SK-MEL-5 (cell line): ENCODE measurements around the gene AZU1. TPM values are rescaled to one million over a fixed set of nuclear protein-coding genes. Genes with fewer than 3 reads are reported as not detected.
A peak's percentile ranks its signal among the peaks of the same experiment; 100 is the strongest.

Experiments
- DNase-seq: peaks from one replicate; pipeline ENCODE4 v3.0.0-alpha.2; 2016; ENCODE audit warnings: low read depth, low spot score
- in situ Hi-C: cut with HindIII; loops from 2 replicates; pipeline ENCODE4 v1.10.0; 2016; ENCODE audit warnings: low sequenced_read_pairs, high pct_unique_total_duplicates, low pct_unique_long_range_greater_than_20kb
- total RNA-seq: library from RNA; depleted of rRNA; stranded (reverse); fragments of >200 nt; shearing (Covaris generic); gene quantifications from 2 replicates; pipeline ENCODE4 v1.2.3, GENCODE V29; 2014

The AZU1 gene
- total RNA-seq, 1 experiment from 2014 or later, result not detected

- in situ Hi-C loops, result no loop called here
- DNase-seq, result no peak
Observed at GRCh38 chr19:795691-796581, 31.7 kb upstream of the AZU1 start.

- in situ Hi-C loops, result no loop called here
- peak; percentile 99 for DNase-seq
Observed at GRCh38 chr19:796692-797527, 30.7 kb upstream of the AZU1 start, which contains the start of gene PTBP1. Gene PTBP1, plus strand, starts transcription at chr19:797452. Its CDS starts 46 bp downstream, at chr19:797498.

DNA sequence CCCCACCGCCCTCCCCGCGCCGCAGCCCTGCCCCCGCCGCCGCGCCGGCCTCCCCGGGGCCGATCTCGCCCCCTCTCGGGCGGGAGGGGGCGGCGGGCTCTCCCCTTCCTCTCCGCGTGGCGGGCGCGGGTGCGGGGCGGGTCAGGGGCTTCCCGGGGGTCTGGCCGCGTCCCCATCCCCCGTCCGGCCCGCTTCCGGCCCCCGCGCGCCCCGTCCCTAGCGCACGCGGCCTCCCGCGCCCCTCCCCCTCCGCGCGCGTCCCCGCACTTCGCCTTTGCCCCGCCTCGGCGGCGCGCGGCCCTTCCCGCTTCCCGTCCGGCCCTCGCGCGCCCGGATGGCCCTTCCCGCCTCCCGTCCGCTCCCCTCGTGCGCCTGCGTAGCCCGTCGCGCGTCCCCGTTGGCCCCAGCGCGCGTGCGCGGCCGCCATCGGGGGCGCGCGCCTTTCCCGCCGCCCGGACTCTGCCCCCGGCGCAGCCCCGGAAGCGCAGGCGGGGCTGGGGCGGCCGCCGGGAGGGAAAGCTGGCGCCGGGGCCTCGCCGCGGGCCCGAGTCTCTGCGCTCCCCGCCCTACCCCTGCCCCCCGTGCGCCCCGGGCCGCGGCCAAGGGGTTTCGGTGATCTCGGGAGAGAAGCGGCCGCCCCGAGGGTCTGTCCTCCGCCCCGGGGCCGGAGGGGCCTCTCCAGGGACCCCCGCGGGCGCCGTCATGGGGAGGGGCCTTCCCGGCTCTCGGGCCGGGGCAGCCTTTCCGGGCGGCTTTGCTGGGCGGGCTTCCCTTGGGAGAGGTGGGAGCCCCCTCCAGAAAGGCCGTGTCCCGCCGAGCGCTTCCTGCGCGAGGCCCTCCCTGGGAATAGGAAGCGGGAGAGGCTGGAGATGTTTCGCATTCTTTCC is 29.9 kb upstream of the AZU1 start:
- in situ Hi-C loops, result no loop called here
- peak; percentile 84 for DNase-seq

DNA sequence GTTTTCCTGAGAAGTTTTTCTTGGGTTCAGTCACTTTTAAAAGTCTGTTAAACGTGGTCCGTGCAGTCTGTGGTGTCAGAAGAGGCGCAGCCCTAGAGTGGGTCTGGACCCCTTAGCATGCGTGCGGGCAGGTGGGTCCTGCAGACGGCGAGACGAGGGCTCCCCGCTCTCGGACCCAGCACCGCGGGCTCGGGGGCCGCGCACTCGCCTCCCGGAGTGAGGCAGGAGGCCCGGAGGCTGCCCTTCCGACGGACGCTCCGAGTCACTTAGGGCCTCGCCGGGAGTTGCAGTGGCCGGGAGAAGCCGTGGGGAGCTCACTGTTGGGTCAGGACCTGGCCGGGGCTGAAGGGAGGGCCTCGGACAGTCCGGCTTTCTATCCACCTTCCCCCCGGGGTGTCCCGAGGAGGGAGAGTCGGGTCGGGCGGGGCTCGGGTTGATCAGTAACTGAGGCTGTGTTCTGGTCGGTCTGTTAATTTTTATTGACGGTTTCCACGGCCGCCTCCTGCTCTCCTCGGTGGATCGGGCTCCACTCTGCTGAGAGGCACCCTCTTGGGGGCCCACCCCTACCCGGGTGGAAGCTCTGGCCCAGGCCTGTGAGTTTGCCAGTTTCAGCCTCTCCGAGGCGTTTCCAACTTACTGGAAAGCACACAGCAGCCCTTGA is 29.1 kb upstream of the AZU1 start:
- DNase-seq, result no peak
- in situ Hi-C loops, result no loop called here

GRCh38 chr19:799076-799881 is 28.4 kb upstream of the AZU1 start:
- DNase-seq, result peak; percentile 38
- in situ Hi-C loops, result no loop called here

- in situ Hi-C loops, result no loop called here
- no peak for DNase-seq
Observed at GRCh38 chr19:800360-801029, 27.1 kb upstream of the AZU1 start.

- no peak for DNase-seq
Observed at GRCh38 chr19:801030-801860, 26.4 kb upstream of the AZU1 start.

GRCh38 chr19:801861-802497 is 25.7 kb upstream of the AZU1 start:
- DNase-seq, result no peak

More at GRCh38 chr19:801030-801860, 26.4 kb upstream of the AZU1 start:
- in situ Hi-C loops, result no loop called here

DNA sequence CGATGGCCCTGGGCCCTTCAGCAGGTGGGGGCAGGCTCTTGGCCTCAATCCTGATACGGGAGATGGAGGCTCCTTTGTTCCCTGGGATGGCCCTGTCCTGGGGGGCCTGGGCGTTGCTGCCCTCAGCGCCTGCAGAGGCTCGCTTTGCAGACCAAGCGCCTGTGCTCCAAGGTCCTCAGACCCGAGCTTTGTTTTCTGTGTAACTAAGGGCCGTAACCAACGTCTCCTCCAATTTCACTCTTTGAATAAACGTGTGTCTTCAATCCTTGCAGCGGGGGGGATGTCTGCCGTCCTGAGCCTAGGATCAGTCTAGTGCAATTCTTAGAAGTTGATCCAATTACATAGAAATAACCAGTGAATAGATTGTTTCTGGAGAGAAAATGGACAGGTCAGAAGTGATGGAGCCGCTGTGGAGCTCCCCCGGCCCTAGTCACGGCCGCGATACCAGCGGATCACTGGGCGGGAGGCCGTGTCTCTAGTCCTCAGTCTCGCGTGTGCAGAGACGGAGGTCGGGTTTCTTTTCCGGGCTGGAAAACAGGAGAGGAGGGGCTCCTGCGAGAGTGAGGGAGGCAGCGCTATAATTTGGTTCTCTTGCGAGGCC is 25.0 kb upstream of the AZU1 start:
- in situ Hi-C loops, result no loop called here
- no peak for DNase-seq

More at GRCh38 chr19:801861-802497, 25.7 kb upstream of the AZU1 start:
- in situ Hi-C loops, result no loop called here

- in situ Hi-C loops, result no loop called here
- no peak for DNase-seq
Observed at GRCh38 chr19:803099-803561, 24.5 kb upstream of the AZU1 start.

DNA sequence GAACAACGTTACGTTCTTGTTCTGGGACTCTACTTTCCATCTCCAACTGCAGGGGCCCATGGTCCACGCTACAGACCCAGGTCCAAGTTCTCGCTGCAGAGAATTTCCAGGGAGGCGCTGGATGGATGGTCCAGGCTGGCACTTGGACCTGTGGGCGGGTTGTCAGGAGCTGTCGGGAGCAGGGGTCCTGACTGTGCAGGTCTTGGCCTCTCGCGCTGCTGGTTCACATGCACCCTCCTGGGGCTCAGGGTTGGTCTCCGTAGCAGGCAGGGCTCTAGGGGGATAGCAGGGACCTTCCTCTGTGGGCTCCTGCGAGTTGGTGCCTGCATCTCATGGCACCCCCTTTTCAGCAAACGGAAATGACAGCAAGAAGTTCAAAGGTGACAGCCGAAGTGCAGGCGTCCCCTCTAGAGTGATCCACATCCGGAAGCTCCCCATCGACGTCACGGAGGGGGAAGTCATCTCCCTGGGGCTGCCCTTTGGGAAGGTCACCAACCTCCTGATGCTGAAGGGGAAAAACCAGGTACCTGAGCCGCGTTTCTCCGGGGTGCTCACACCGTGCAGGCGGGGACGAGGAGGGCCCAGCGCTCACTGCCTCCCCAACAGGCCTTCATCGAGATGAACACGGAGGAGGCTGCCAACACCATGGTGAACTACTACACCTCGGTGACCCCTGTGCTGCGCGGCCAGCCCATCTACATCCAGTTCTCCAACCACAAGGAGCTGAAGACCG is 23.8 kb upstream of the AZU1 start:
- DNase-seq, result no peak
- in situ Hi-C loops, result no loop called here

- in situ Hi-C loops, result no loop called here
- DNase-seq, result no peak
Observed at GRCh38 chr19:804419-805165, 23.0 kb upstream of the AZU1 start.

DNA sequence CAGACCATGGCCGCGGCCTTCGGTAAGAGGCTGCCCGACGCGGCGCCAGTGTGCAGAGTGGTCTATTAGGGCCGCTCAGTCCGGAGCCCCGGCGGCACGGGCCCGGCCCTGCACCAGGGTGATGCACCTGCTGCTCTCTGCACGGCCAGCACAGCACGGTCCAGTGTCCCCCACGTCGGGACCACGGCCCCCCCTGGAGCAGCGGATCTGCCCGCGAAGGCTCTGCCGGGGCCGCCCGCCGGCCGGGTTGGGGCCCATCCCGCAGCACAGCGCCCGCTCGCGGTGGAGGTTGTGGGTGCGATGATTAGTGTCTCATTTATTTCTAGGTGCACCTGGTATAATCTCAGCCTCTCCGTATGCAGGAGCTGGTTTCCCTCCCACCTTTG is 22.5 kb upstream of the AZU1 start:
- in situ Hi-C loops, result no loop called here
- no peak for DNase-seq
